GM12878 (cell line): Measurements from ENCODE around the gene RIMBP2. TPM values are rescaled to one million over a fixed set of nuclear protein-coding genes. Genes with fewer than 3 reads are reported as not detected.

Experiments
- ATAC-seq: fragments of 200-7000 bp; cut with Tn5 transposase; 3 replicates; pipeline ENCODE4 v1.9.1; 2020; ENCODE audit warnings: mild to moderate bottlenecking, moderate library complexity
- BruUV-seq: library from RNA; stranded (reverse); fragments of 400-500 nt; replicated peaks from 2 replicates; lab custom pipeline; 2021; lab: Mats Ljungman, UMichigan
- CTCF ChIA-PET: fragments of 300-600 bp; sonication (Branson Sonifier 250); formaldehyde crosslinking; extraction: SDS; loops from one replicate; lab custom pipeline; 2021; ENCODE audit warnings: inconsistent platforms; lab: Yijun Ruan, JAX
- POLR2A ChIA-PET: fragments of 350-600 bp; formaldehyde crosslinking; extraction: SDS; loops from one replicate; lab custom pipeline; 2021; ENCODE audit warnings: inconsistent platforms; lab: Charles Lee
- RAD21 ChIA-PET: fragments of 300-600 bp; sonication (Branson Sonifier 250); formaldehyde crosslinking; loops from one replicate; lab custom pipeline; 2023; ENCODE audit warnings: antibody characterized with exemption; ENCODE audit not compliant: unreplicated experiment; lab: Charles Lee
- SMC1A ChIA-PET: fragments of 300-600 bp; sonication (Branson Sonifier 250); formaldehyde crosslinking; loops from one replicate; lab custom pipeline; 2023; ENCODE audit not compliant: unreplicated experiment, uncharacterized antibody; lab: Charles Lee
- DNase-seq: peaks from one replicate; pipeline ENCODE4 v3.0.0-alpha.2; 2011; ENCODE audit warnings: low read depth, low spot score
- FAIRE-seq: peaks from 3 replicates; lab custom pipeline; 2011; peaks lifted over from hg19 to GRCh38; lab: Jason Lieb, UNC
- H2AFZ ChIP-seq: 2 replicates; pipeline ENCODE4 v1.6.0; 2011; ENCODE audit warnings: low read depth, low read length, control low read depth; ENCODE audit not compliant: control insufficient read depth
- H3K27ac ChIP-seq: 2 replicates; pipeline ENCODE4 v1.5.1; 2011; ENCODE audit warnings: control low read depth; ENCODE audit not compliant: control insufficient read depth, insufficient read depth
- H3K27me3 ChIP-seq, 2 experiments: replicated peaks in 1 of 2; 2 replicates each; pipeline versions ENCODE4 v1.6.0 to v1.6.1; 2011; ENCODE audit warnings: low read length in 1 of 2; ENCODE audit not compliant: control insufficient read depth in 2 of 2, insufficient read depth in 2 of 2
- H3K36me3 ChIP-seq, 2 experiments: 2 replicates each; pipeline ENCODE4 v1.5.1; 2011; ENCODE audit warnings: low read length in 1 of 2; ENCODE audit not compliant: control insufficient read depth in 2 of 2, insufficient read depth in 2 of 2
- H3K4me1 ChIP-seq: 2 replicates; pipeline ENCODE4 v1.6.1; 2011; ENCODE audit warnings: mild to moderate bottlenecking, low read length, moderate library complexity, mixed read lengths; ENCODE audit not compliant: control insufficient read depth, insufficient read depth
- H3K4me2 ChIP-seq: 2 replicates; pipeline ENCODE4 v1.6.0; 2011; ENCODE audit warnings: control low read depth; ENCODE audit not compliant: control insufficient read depth, insufficient read depth
- H3K4me3 ChIP-seq: fragments of 200-600 bp; sonication (generic); 2 replicates; pipeline ENCODE4 v1.5.1; 2016
- H3K79me2 ChIP-seq: 2 replicates; pipeline ENCODE4 v1.6.0; 2011; ENCODE audit warnings: low read length; ENCODE audit not compliant: control insufficient read depth, insufficient read depth
- H3K9ac ChIP-seq: 2 replicates; pipeline ENCODE4 v1.8.0; 2011; ENCODE audit warnings: low read length, control low read depth, mixed read lengths; ENCODE audit not compliant: control insufficient read depth, insufficient read depth
- H3K9me3 ChIP-seq: replicated peaks from 3 replicates; pipeline ENCODE4 v1.5.1; 2011; ENCODE audit warnings: mild to moderate bottlenecking, low read length; ENCODE audit not compliant: control insufficient read depth, insufficient read depth
- H4K20me1 ChIP-seq: 2 replicates; pipeline ENCODE4 v1.6.0; 2011; ENCODE audit not compliant: control insufficient read depth, insufficient read depth
- CUX1 ChIP-seq: IDR thresholded peaks from 2 replicates; pipeline ENCODE4 v1.6.1; 2012; ENCODE audit warnings: improper control_type of control experiment, low read depth, low read length; ENCODE audit not compliant: insufficient replicate concordance
- GATAD2B ChIP-seq: fragments of 450-650 bp; conservative IDR thresholded peaks from 2 replicates; pipeline ENCODE4 v1.6.1; 2017; ENCODE audit warnings: low read depth, mild to moderate bottlenecking, moderate library complexity
- HDAC6 ChIP-seq: fragments of 200-600 bp; sonication (generic); IDR thresholded peaks from one replicate; pipeline ENCODE4 v1.8.0; 2017; ENCODE audit warnings: antibody characterized with exemption; ENCODE audit not compliant: unreplicated experiment
- MTA3 ChIP-seq: IDR thresholded peaks from 2 replicates; pipeline ENCODE4 v1.6.1; 2012; ENCODE audit warnings: low read length, inconsistent platforms, borderline replicate concordance
- NR2C1 ChIP-seq: fragments of 450-650 bp; IDR thresholded peaks from 2 replicates; pipeline ENCODE4 v1.6.1; 2017; ENCODE audit warnings: antibody characterized with exemption, mild to moderate bottlenecking, moderate library complexity
- PML ChIP-seq: IDR thresholded peaks from 2 replicates; pipeline ENCODE4 v1.6.1; 2012; ENCODE audit warnings: low read length, inconsistent platforms
- RB1 ChIP-seq: fragments of 450-650 bp; formaldehyde crosslinking; IDR thresholded peaks from 2 replicates; pipeline ENCODE4 v1.6.1; 2017; ENCODE audit warnings: mild to moderate bottlenecking, borderline replicate concordance
- RBBP5 ChIP-seq: fragments of 200-600 bp; sonication (generic); conservative IDR thresholded peaks from 2 replicates; pipeline ENCODE4 v1.6.1; 2016
- RCOR1 ChIP-seq: conservative IDR thresholded peaks from 2 replicates; pipeline ENCODE4 v1.6.1; 2012; ENCODE audit warnings: low read depth, low read length, improper control_type of control experiment
- RUNX3 ChIP-seq: IDR thresholded peaks from 2 replicates; pipeline ENCODE4 v1.6.1; 2012; ENCODE audit warnings: low read length, inconsistent platforms
- STAT1 ChIP-seq: fragments of 450-650 bp; conservative IDR thresholded peaks from 2 replicates; pipeline ENCODE4 v1.6.1; 2014; ENCODE audit warnings: antibody characterized with exemption, mild to moderate bottlenecking
- STAT3 ChIP-seq: IDR thresholded peaks from 2 replicates; pipeline ENCODE4 v1.6.1; 2011; ENCODE audit warnings: low read depth, low read length, improper control_type of control experiment
- ZNF384 ChIP-seq: IDR thresholded peaks from 2 replicates; pipeline ENCODE4 v1.6.1; 2012; ENCODE audit warnings: low read depth, mild to moderate bottlenecking, low read length, improper control_type of control experiment, borderline replicate concordance
- whole genome bisulfite sequencing: methylation state at CpG from one replicate; pipeline ENCODE4 v1.1.6; 2016; ENCODE audit warnings: low lambda C conversion rate; ENCODE audit not compliant: insufficient replicate concordance, insufficient coverage; ENCODE audit errors: missing lambda C conversion rate; 5-methylcytosine and 5-hydroxymethylcytosine counted together
- in situ Hi-C: fragments of 300-500 bp; cut with MboI; formaldehyde crosslinking; loops from 9 replicates; pipeline ENCODE4 v1.14.3; 2018; ENCODE audit warnings: mixed read lengths
- intact Hi-C: fragments of 100-400 bp; cut with micrococcal nuclease; formaldehyde crosslinking; loops from one replicate; pipeline ENCODE4 v1.14.2; 2022; ENCODE audit not compliant: unreplicated experiment
- polyA plus RNA-seq, 11 experiments: library from polyadenylated mRNA; depleted of rRNA in 4 of 11; unstranded in 6 of 11; stranded (reverse) in 5 of 11; fragments of >200 nt; fragmentation: Nextera tagmentation in 4 of 11; fragmentation: Illumina TruSeq in 1 of 11; extraction: Ambion mirVana in 4 of 11; extraction: Trizol in 1 of 11; gene quantifications; 1 replicate in 1 of 11; 2 replicates in 10 of 11; pipeline versions ENCODE4 v1.2.1 to v1.2.3, GENCODE V29; 2011 to 2016; ENCODE audit warnings: inconsistent platforms in 2 of 11, missing spikeins in 2 of 11, low read depth in 1 of 11
- total RNA-seq, 4 experiments: library from RNA; depleted of rRNA in 3 of 4; stranded (reverse); fragments of >200 nt in 3 of 4; fragmentation: Illumina TruSeq in 1 of 4; extraction: Trizol in 1 of 4; gene quantifications; 2 replicates each; pipeline versions ENCODE4 v1.2.1 to v1.2.3, GENCODE V29; 2013 to 2021
- TF ChIP-seq, protein P1 (sequence below): IDR thresholded peaks from 2 replicates; pipeline ENCODE4 v1.6.1; 2012; ENCODE audit warnings: low read depth, low read length, improper control_type of control experiment
- TF ChIP-seq, protein P2 (sequence below): fragments of 450-650 bp; conservative IDR thresholded peaks from 2 replicates; pipeline ENCODE4 v1.6.1; 2017; ENCODE audit warnings: mild to moderate bottlenecking, moderate library complexity
- TF ChIP-seq, protein P3 (sequence below): fragments of 450-650 bp; IDR thresholded peaks from 2 replicates; pipeline ENCODE4 v1.6.1; 2017; ENCODE audit warnings: borderline replicate concordance

The RIMBP2 gene
- total and polyA plus RNA-seq, 10 of the 15 experiments (the other 5 are each of a cell fraction or from before 2014, with no cell fraction given) = 0.04 to 2.9 (median 0.07) TPM; not detected in 1

GRCh38 chr12:130469552-130469951 is 246.5 kb downstream of the RIMBP2 start (continued):
- TF ChIP-seq CUX1 (no peak), RBBP5 (no peak), PML (no peak), HDAC6 (no peak)

- Histone ChIP-seq H3K27me3 (no peaks in the 10 kb centered on the region), H2AFZ (no peak overlapping the region), H3K27ac (no peak overlapping the region), H3K9me3 (no peaks in the 10 kb centered on the region; the same call in 1 of the 3 replicates), H3K9ac (no peak overlapping the region), H3K79me2 (no peaks in the 10 kb centered on the region), H3K36me3 (no peaks in the 10 kb centered on the region), H3K4me1 (no peaks in the 10 kb centered on the region), H3K4me2 (no peak overlapping the region), H4K20me1 (no peaks in the 10 kb centered on the region), H3K4me3 (no peak overlapping the region)
- in situ Hi-C loops (no loop called here), intact Hi-C loops (no loop called here)
- CTCF ChIA-PET = no interaction called here
- RAD21 ChIA-PET = no interaction called here
- BruUV-seq = no TSS peak
- SMC1A ChIA-PET = no interaction called here
- FAIRE-seq (no peak), ATAC-seq (no peak), DNase-seq (no peak)
- WGBS = 68% methylated on average over 24 of the region's 24 CpGs
- POLR2A ChIA-PET = no interaction called here
- TF ChIP-seq MTA3 = no peak
- TF ChIP-seq, protein P1, sequence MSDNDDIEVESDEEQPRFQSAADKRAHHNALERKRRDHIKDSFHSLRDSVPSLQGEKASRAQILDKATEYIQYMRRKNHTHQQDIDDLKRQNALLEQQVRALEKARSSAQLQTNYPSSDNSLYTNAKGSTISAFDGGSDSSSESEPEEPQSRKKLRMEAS = no peak
- TF ChIP-seq, protein P2, sequence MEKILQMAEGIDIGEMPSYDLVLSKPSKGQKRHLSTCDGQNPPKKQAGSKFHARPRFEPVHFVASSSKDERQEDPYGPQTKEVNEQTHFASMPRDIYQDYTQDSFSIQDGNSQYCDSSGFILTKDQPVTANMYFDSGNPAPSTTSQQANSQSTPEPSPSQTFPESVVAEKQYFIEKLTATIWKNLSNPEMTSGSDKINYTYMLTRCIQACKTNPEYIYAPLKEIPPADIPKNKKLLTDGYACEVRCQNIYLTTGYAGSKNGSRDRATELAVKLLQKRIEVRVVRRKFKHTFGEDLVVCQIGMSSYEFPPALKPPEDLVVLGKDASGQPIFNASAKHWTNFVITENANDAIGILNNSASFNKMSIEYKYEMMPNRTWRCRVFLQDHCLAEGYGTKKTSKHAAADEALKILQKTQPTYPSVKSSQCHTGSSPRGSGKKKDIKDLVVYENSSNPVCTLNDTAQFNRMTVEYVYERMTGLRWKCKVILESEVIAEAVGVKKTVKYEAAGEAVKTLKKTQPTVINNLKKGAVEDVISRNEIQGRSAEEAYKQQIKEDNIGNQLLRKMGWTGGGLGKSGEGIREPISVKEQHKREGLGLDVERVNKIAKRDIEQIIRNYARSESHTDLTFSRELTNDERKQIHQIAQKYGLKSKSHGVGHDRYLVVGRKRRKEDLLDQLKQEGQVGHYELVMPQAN = no peak
- TF ChIP-seq GATAD2B = no peak
- TF ChIP-seq, protein P3, sequence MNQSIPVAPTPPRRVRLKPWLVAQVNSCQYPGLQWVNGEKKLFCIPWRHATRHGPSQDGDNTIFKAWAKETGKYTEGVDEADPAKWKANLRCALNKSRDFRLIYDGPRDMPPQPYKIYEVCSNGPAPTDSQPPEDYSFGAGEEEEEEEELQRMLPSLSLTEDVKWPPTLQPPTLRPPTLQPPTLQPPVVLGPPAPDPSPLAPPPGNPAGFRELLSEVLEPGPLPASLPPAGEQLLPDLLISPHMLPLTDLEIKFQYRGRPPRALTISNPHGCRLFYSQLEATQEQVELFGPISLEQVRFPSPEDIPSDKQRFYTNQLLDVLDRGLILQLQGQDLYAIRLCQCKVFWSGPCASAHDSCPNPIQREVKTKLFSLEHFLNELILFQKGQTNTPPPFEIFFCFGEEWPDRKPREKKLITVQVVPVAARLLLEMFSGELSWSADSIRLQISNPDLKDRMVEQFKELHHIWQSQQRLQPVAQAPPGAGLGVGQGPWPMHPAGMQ = no peak
- no peak for TF ChIP-seq STAT1
- TF ChIP-seq ZNF384 = no peak
- TF ChIP-seq STAT3 = no peak
- no peak for TF ChIP-seq NR2C1
- TF ChIP-seq RUNX3 = no peak
- no peak for TF ChIP-seq RB1
- TF ChIP-seq RCOR1 = no peak
Measured at GRCh38 chr12:130468700-130469245, 247.3 kb downstream of the RIMBP2 start.
